Endothelial cell of umbilical vein (primary cell): ENCODE data around the gene PKHD1. TPM values are rescaled to one million over a fixed set of nuclear protein-coding genes. Genes with fewer than 3 reads are reported as not detected.

Experiments
- BruUV-seq: library from RNA; stranded (reverse); fragments of 400-500 nt; replicated peaks from 2 replicates; lab custom pipeline; 2021; lab: Mats Ljungman, UMichigan
- CTCF ChIA-PET: fragments of 300-600, 350-600 bp; sonication (Branson Sonifier 250); formaldehyde crosslinking; loops from one replicate; lab custom pipeline; 2021; ENCODE audit warnings: antibody characterized with exemption, inconsistent platforms; lab: Charles Lee
- POLR2A ChIA-PET: fragments of 300-600, 350-600 bp; sonication (Branson Sonifier 250); formaldehyde crosslinking; loops from one replicate; lab custom pipeline; 2021; ENCODE audit warnings: antibody characterized with exemption, inconsistent platforms; lab: Charles Lee
- DNase-seq: peaks from one replicate; pipeline ENCODE4 v3.0.0-alpha.2; 2011; ENCODE audit warnings: low read depth, low spot score
- FAIRE-seq: peaks from 2 replicates; lab custom pipeline; 2011; peaks lifted over from hg19 to GRCh38; lab: Jason Lieb, UNC
- H2AFZ ChIP-seq: 2 replicates; pipeline ENCODE4 v1.6.0; 2012; ENCODE audit warnings: low read depth, low read length, control low read depth, inconsistent platforms
- H3K27ac ChIP-seq: 2 replicates; pipeline ENCODE4 v1.5.1; 2011; ENCODE audit warnings: low read depth, mild to moderate bottlenecking, control low read depth, low read length, moderate library complexity; ENCODE audit not compliant: insufficient read depth
- H3K27me3 ChIP-seq, 2 experiments: 2 replicates each; pipeline versions ENCODE4 v1.6.0 to v1.6.1; 2011; ENCODE audit warnings: low read length in 2 of 2, mixed read lengths in 1 of 2; ENCODE audit not compliant: control insufficient read depth in 2 of 2, insufficient read depth in 2 of 2
- H3K36me3 ChIP-seq, 2 experiments: 2 replicates in 1 of 2; 3 replicates in 1 of 2; pipeline ENCODE4 v1.5.1; 2011; ENCODE audit warnings: low read length in 2 of 2, mild to moderate bottlenecking in 1 of 2, moderate library complexity in 1 of 2; ENCODE audit not compliant: control insufficient read depth in 2 of 2, insufficient read depth in 2 of 2; ENCODE audit errors: extremely low read depth in 1 of 2
- H3K4me1 ChIP-seq: 3 replicates; pipeline ENCODE4 v1.5.1; 2011; ENCODE audit warnings: mild to moderate bottlenecking, low read length; ENCODE audit not compliant: control insufficient read depth, insufficient read depth; ENCODE audit errors: extremely low read depth
- H3K4me2 ChIP-seq: 2 replicates; pipeline ENCODE4 v1.6.1; 2011; ENCODE audit warnings: low read length, control low read depth, mixed read lengths; ENCODE audit not compliant: insufficient read depth
- H3K4me3 ChIP-seq, 3 experiments: fragments of 200-600 bp in 1 of 3; sonication (generic), shearing (Covaris generic) in 1 of 3; replicated peaks in 1 of 3; 2 replicates each; pipeline ENCODE4 v1.5.1; 2011 to 2016; ENCODE audit warnings: control low read depth in 3 of 3, low read length in 3 of 3, mild to moderate bottlenecking in 2 of 3, inconsistent platforms in 1 of 3, low read depth in 1 of 3, moderate library complexity in 1 of 3; ENCODE audit not compliant: insufficient read depth in 1 of 3
- H3K79me2 ChIP-seq: 2 replicates; pipeline ENCODE4 v1.6.0; 2012; ENCODE audit warnings: low read length, inconsistent platforms; ENCODE audit not compliant: control insufficient read depth, insufficient read depth
- H3K9ac ChIP-seq: replicated peaks from 2 replicates; pipeline ENCODE3; 2011; ENCODE audit warnings: low read length, control low read depth; ENCODE audit not compliant: insufficient read depth; ENCODE audit errors: extremely low read depth
- H3K9me1 ChIP-seq: replicated peaks from 3 replicates; pipeline ENCODE4 v1.6.0; 2011; ENCODE audit warnings: mild to moderate bottlenecking, low read length; ENCODE audit not compliant: control insufficient read depth, insufficient read depth; ENCODE audit errors: extremely low read depth
- H3K9me3 ChIP-seq: replicated peaks from 2 replicates; pipeline ENCODE4 v1.5.1; 2012; ENCODE audit warnings: low read length, inconsistent platforms; ENCODE audit not compliant: control insufficient read depth, insufficient read depth
- H4K20me1 ChIP-seq: replicated peaks from 2 replicates; pipeline ENCODE3; 2011; ENCODE audit warnings: mild to moderate bottlenecking, low read length; ENCODE audit not compliant: control insufficient read depth, insufficient read depth; ENCODE audit errors: extremely low read depth
- EZH2 ChIP-seq: IDR thresholded peaks from 2 replicates; pipeline ENCODE4 v1.6.1; 2012; ENCODE audit warnings: borderline replicate concordance, low read depth, mild to moderate bottlenecking, moderate library complexity, low read length, inconsistent platforms; ENCODE audit not compliant: severe bottlenecking
- FOS ChIP-seq: IDR thresholded peaks from 2 replicates; pipeline ENCODE4 v1.6.1; 2011; ENCODE audit warnings: mild to moderate bottlenecking, low read length, moderate library complexity, borderline replicate concordance; ENCODE audit not compliant: insufficient read depth
- GATA2 ChIP-seq: IDR thresholded peaks from 2 replicates; pipeline ENCODE4 v1.7.0; 2011; ENCODE audit warnings: low read depth, mild to moderate bottlenecking, moderate library complexity, mixed read lengths, low read length; ENCODE audit not compliant: insufficient read length, insufficient read depth
- JUN ChIP-seq: IDR thresholded peaks from 2 replicates; pipeline ENCODE4 v1.6.1; 2011; ENCODE audit warnings: borderline replicate concordance, low read depth; ENCODE audit not compliant: insufficient read length, insufficient read depth
- MYC ChIP-seq: IDR thresholded peaks from one replicate; pipeline ENCODE4 v1.6.1; 2011; ENCODE audit warnings: mild to moderate bottlenecking, low read depth, low read length
- POLR2A ChIP-seq: IDR thresholded peaks from 2 replicates; pipeline ENCODE4 v1.6.1; 2012; ENCODE audit warnings: low read depth, mild to moderate bottlenecking, control low read depth, low read length
- POLR2AphosphoS5 ChIP-seq: IDR thresholded peaks from 2 replicates; pipeline ENCODE4 v1.6.1; 2012; ENCODE audit warnings: low read depth, mild to moderate bottlenecking, control low read depth, low read length, moderate library complexity; ENCODE audit not compliant: insufficient read depth
- dilution Hi-C: fragments of 300-500 bp; cut with MboI; formaldehyde crosslinking; loops from one replicate; pipeline ENCODE4 v1.15.0; 2019; ENCODE audit warnings: low sequenced_read_pairs; ENCODE audit not compliant: extremely low pct_ligation_motif_present
- intact Hi-C: fragments of 100-400 bp; cut with micrococcal nuclease; formaldehyde crosslinking; loops from one replicate; pipeline ENCODE4 v1.10.0; 2022
- polyA plus RNA-seq, 4 experiments: library from polyadenylated mRNA; depleted of rRNA in 3 of 4; stranded (reverse) in 3 of 4; unstranded in 1 of 4; fragments of >200 nt; gene quantifications; 2 replicates each; pipeline versions ENCODE4 v1.2.1 to v1.2.3, GENCODE V29; 2011 to 2012; ENCODE audit warnings: missing spikeins in 1 of 4
- total RNA-seq: library from RNA; stranded (reverse); gene quantifications from 2 replicates; pipeline ENCODE4 v1.2.3, GENCODE V29; 2021
- TF ChIP-seq, protein P1 (sequence below), 2 donors: IDR thresholded peaks; 1 replicate in 1 of 2; 2 replicates in 1 of 2; pipeline ENCODE4 v1.5.1; 2011; ENCODE audit warnings: low read length in 2 of 2, mild to moderate bottlenecking in 2 of 2, moderate library complexity in 2 of 2, control low read depth in 1 of 2, inconsistent platforms in 1 of 2, low read depth in 1 of 2; ENCODE audit not compliant: insufficient read depth in 1 of 2; ENCODE audit errors: extremely low read depth in 1 of 2
- TF ChIP-seq, protein P2 (sequence below): IDR thresholded peaks from 2 replicates; pipeline ENCODE4 v1.6.1; 2011; ENCODE audit not compliant: insufficient read depth, insufficient read length

PKHD1 gene
- total and polyA plus RNA-seq, 2 donors (not counting 3 experiments of a cell fraction or from before 2014, with no cell fraction given): not detected

DNA sequence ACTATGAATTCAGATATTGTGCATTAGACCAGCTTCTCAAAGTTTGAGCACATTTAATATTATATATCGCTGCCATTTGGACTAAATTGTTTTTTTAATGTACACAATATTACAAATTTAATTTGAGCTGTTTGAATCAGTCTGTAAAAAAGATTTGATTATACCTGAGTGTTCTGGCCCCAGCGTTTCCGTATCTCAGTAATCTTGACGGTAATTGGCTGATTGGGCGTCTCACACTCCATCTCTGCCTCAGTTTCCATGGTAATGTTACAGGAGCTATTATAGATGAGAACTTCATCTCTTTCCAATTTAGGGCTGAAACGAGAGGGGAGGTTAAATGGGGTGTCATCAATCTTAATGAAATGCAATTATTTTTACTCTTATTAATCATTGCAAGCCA, 77.3 kb downstream of the PKHD1 start:
- Histone ChIP-seq H4K20me1 (no peaks in the 10 kb centered on the region), H3K9me1 (no peaks in the 10 kb centered on the region), H2AFZ (no peak overlapping the region), H3K36me3 (no peaks in the 10 kb centered on the region), H3K4me2 (no peak overlapping the region), H3K9ac (no peak overlapping the region), H3K4me3 (no peak overlapping the region), H3K4me1 (no peaks in the 10 kb centered on the region), H3K27ac (no peak overlapping the region), H3K79me2 (no peaks in the 10 kb centered on the region), H3K9me3 (no peaks in the 10 kb centered on the region), H3K27me3 (no peaks in the 10 kb centered on the region)
- dilution Hi-C loops (no loop called here), intact Hi-C loops (no loop called here)
- DNase-seq: no peak
- FAIRE-seq: no peak
- CTCF ChIA-PET: no interaction called here
- POLR2A ChIA-PET: no interaction called here
- BruUV-seq: no TSS peak
- TF ChIP-seq, protein P1, sequence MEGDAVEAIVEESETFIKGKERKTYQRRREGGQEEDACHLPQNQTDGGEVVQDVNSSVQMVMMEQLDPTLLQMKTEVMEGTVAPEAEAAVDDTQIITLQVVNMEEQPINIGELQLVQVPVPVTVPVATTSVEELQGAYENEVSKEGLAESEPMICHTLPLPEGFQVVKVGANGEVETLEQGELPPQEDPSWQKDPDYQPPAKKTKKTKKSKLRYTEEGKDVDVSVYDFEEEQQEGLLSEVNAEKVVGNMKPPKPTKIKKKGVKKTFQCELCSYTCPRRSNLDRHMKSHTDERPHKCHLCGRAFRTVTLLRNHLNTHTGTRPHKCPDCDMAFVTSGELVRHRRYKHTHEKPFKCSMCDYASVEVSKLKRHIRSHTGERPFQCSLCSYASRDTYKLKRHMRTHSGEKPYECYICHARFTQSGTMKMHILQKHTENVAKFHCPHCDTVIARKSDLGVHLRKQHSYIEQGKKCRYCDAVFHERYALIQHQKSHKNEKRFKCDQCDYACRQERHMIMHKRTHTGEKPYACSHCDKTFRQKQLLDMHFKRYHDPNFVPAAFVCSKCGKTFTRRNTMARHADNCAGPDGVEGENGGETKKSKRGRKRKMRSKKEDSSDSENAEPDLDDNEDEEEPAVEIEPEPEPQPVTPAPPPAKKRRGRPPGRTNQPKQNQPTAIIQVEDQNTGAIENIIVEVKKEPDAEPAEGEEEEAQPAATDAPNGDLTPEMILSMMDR (IDR thresholded peaks at IDR 0.05; ENCODE audit: extremely low read depth in 1 of 2, insufficient read depth in 1 of 2, low read depth in 1 of 2, low read length in 2 of 2): no peak
- TF ChIP-seq POLR2A (no peak), EZH2 (no peak)

- no peaks in the 10 kb centered on the region for H4K20me1 ChIP-seq
- no peak overlapping the region for H3K27ac ChIP-seq
- BruUV-seq: no TSS peak
- dilution Hi-C loops: no loop called here
- H3K9me1 ChIP-seq: no peaks in the 10 kb centered on the region
- no peak overlapping the region for H3K4me3 ChIP-seq
- no peaks in the 10 kb centered on the region for H3K27me3 ChIP-seq
- POLR2A ChIA-PET: no interaction called here
- TF ChIP-seq, protein P1 (IDR thresholded peaks at IDR 0.05; ENCODE audit: extremely low read depth in 1 of 2, insufficient read depth in 1 of 2, low read depth in 1 of 2, low read length in 2 of 2): no peak
- TF ChIP-seq POLR2AphosphoS5 (no peak), MYC (no peak), GATA2 (no peak), EZH2 (no peak), FOS (no peak), POLR2A (no peak), JUN (no peak)
- TF ChIP-seq, protein P2, sequence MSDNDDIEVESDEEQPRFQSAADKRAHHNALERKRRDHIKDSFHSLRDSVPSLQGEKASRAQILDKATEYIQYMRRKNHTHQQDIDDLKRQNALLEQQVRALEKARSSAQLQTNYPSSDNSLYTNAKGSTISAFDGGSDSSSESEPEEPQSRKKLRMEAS: no peak
- H3K9ac ChIP-seq: no peak overlapping the region
- no peak overlapping the region for H2AFZ ChIP-seq
- H3K4me2 ChIP-seq: no peak overlapping the region
- H3K79me2 ChIP-seq: no peaks in the 10 kb centered on the region
- H3K9me3 ChIP-seq: no peaks in the 10 kb centered on the region
- H3K36me3 ChIP-seq: no peaks in the 10 kb centered on the region
- no peak for FAIRE-seq
- CTCF ChIA-PET: no interaction called here
- intact Hi-C loops: no loop called here
- no peaks in the 10 kb centered on the region for H3K4me1 ChIP-seq
- no peak for DNase-seq
Measured at GRCh38 chr6:52009466-52010140, 77.8 kb downstream of the PKHD1 start.
